GM18519 (cell line): ENCODE data around the gene NPIPB2.
"Not testable (repeated sequence)": the region's sequence is repeated elsewhere in the genome, so short reads cannot be mapped to it uniquely, and the experiment has no call there.

Source experiments
- ATAC-seq: cut with Tn5 transposase; IDR thresholded peaks from one replicate; pipeline ENCODE4 v1.9.1; 2021; ENCODE audit warnings: mild to moderate bottlenecking, moderate library complexity; ENCODE audit not compliant: unreplicated experiment, low FRiP score

The NPIPB2 gene

DNA sequence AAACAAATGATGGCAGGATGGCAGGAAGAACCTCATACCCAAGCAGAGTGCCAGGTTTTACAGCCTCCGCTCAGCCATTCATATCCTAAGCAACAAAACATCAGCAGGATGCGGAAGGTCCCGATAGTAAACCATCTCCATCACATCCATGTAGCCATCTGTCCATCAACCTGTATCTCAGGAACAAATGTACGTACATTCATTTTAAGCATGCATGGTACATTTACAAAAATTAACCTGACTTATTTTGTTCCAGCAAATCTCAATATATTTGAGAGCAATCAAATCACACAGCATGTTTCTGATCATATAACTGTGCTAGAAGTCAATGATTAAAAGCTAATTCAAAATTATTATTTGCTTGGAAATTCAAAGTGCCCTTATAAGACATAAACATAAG lies at the start of gene NPIPB2:
NPIPB2 (minus strand) TSS at position 101 of the 400 bp plus-strand sequence; CDS start at position 101, 0 bp downstream.
- not testable (repeated sequence) for ATAC-seq

DNA sequence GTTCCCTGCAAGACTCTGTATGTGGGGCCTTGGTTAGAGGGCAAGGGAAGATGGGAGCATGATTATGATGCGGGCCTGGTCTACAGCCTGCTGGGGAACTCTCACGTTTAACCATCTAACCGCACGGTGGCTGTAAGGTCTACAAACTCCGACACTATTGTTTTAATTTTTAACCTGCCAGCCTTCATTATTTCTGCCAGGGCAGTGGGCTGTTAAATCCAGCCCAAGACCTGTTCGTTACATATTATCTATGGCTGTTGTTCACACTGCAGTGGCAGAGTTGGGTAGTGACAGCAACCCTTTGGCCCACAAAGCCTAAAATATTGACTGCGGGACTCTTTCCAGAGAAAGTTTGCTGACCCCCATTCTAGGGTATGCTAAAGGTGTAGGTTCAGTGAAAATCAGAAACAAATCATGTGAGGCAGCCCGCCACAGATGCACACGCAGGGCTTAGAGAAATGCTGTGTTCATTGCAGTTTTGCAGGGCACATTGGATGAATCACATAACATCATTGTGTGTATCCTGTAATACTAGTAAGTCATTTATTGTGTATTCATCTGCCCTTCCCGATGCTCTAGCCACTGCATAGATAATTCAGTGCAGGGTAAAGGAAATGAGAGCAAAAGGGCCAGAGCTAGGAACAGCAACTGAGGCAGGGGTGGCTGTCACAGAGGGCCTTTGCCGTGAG lies 49.0 kb upstream of the NPIPB2 start:
- no peak for ATAC-seq

DNA sequence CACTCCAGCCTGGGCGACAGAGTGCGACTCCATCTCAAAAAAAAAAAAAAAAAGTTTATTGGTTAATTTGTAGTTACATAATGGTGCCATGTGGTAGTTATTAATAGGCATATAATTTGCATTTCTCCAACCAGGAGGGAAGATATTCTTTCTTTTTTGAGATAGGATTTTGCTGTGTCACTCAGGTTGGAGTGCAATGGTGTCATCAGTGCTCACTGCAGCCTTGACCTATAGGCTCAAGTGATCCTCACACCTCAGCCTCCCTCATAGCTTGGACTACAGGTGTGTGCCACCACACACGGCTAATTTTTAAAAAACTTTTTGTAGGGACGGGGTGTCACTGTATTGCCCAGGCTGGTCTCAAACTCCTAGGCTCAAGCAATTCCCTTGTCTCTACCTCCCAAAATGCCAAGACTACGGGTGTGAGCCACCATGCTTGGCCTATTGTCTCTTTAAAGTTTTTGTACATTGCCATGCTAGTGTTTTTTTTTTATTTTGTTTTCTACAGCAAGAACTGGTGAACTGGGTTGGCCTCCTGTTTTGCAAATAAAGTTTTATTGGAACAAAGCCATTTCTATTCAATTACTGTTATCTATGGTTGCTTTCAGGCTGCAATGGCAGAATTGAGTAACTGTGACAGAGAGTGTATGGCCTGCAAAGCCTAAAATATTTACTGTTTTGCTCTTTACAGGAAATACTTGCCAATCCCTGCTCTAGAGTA lies 46.6 kb upstream of the NPIPB2 start:
- ATAC-seq: no peak

DNA sequence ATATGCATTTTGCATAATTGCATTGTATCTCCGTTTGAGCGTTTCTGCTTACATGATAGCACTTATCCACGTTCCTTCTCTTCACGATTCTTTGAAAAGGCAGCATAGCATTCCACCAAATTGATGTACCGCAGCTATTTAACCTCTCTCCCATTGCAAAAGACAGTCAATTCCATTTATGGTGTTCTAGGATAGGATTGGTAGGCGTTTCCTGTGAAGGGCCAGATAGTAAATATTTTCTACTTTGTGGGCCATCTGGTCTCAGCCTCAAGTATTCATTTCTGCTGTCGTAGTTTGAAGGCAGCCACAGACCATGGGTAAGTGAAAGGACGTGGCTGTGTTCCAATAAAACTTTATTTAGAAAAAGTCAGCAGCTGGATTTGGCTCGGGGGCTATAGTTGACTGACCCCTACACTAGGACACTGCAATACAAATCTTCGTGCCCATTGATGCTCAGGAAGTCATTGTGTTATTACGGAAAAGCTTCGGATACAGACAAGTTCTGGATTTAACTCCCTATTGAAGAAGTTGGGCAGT lies 44.7 kb upstream of the NPIPB2 start:
- no peak for ATAC-seq

DNA sequence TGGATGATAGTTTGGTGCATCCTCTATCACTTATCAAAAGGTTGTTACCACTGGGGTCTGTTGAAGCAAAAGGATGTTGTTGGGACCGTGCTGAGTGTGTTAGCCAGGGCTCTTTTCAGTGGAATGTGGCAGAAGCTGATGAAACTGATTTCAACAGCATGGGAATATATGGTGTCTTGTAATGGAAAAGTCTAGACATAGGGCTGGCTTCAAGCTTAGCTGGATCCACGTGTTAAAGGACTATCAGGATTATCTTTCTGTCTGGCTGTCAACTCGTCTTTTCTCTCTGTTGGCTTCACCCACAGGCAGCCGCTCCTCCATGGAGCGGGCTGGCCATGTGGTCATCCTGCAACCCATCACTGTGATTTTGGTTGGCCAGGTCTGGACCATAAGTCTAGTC lies 43.4 kb upstream of the NPIPB2 start:
- ATAC-seq: no peak

DNA sequence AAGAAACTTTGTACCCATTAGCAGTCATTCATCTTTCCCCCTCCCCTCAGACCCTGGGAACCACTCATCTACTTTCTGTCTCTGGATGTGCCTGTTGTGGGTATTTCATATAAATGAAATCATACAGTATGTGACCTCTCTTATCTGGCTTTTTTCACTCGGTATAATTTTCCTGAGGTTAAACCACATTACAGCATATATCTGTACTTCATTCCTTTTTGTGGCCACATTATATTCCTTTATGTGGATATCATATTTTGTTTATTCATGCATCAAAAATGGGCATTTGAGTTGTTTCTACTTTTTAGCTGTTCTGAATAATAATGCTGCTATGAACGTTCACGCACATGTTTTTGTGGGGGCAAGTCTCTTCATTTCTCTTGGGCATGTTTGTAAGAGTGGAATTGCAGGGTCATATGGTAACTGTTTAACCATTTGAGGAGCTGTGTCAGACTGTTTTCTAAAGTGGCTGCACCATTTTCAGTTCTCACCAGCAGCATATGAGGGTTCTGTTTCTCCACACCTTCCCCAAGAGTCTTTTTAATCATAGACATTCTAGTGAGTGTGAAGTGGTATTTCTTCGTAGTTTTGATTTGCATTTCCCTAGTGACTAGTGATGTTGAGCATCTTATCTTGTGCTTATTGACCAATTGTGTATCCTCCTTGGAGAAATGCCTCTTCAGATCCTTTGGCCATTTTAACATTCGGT lies 38.4 kb upstream of the NPIPB2 start:
- ATAC-seq: peak; percentile 47

DNA sequence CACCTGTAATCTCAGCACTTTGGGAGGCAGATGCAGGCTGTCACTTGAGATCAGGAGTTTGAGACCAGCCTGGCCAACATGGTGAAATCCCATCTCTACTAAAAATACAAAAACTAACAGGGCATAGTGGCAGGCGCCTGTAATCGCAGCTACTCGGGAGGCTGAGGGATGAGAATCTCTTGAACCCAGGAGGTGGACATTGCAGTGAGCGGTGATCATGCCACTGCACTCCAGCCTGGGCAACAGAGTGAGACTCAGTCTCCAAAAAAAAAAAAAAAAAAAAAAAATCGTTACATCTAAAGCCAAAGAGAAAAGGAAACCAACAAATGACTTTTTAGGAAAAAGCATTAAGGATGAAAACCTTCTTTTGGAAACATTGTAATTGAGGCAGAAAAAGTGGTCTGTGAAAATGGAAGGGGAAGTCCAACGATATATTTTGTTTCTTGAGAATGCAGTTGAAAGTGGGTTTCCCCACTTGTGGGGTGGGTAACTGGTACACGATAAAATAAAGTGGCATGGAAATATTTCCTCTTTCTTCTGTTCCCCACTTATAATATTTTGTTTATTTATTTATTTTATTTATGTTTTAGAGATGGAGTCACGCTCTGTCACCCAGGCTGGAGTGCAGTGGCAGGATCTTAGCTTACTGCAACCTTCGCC lies 37.3 kb upstream of the NPIPB2 start:
- no peak for ATAC-seq

DNA sequence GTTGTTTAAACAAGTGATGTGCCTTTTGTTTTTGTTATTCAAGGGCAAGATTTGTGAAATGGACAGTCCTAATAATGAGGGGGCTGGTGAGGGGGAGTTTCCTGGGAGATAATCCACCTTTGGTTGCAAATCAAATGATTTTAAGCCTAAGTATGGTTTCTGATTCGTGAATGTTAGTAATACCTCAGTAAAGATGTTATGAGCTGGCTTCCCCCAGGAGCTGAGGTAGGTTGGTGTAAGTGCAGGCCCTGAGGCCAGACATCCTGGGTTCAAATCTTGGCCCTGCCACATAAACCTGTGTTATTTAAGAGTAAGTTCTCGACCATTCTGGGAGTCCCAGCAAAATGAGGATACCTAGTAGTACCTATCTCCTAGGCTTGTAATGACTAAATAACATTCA lies 36.2 kb upstream of the NPIPB2 start:
- ATAC-seq: no peak

DNA sequence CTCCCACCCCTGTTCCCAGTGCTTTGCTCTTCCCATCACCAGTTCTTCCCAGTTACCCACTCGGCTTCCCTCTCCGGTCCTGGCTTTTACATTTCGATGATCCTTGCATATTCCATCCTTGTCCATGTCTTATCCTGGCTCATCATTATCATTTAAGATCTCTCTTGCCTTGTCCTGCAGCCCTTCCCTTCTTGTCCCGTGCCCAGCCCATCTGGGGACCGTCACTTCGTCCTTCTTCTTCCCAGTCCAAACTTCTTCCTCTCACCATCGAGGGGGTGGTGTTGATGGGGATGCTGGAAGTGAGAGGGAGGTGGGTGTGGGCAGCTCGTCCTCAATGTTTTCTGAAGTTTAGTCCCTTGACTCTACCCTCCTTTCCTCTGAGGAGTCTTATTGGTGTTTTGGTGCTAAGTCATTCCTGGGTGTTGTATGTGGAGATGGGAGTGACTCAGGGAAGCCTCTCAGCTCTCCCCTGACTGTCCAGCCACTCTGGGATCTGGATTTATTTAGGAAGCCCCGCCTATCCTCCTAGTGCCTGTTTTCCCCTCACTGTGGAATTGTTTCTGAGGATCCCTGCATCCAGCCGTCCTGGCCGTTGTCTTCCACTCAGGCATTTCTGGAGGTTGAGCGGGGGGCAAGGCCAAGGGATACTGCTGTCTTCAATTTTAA lies 35.7 kb upstream of the NPIPB2 start:
- ATAC-seq: no peak

DNA sequence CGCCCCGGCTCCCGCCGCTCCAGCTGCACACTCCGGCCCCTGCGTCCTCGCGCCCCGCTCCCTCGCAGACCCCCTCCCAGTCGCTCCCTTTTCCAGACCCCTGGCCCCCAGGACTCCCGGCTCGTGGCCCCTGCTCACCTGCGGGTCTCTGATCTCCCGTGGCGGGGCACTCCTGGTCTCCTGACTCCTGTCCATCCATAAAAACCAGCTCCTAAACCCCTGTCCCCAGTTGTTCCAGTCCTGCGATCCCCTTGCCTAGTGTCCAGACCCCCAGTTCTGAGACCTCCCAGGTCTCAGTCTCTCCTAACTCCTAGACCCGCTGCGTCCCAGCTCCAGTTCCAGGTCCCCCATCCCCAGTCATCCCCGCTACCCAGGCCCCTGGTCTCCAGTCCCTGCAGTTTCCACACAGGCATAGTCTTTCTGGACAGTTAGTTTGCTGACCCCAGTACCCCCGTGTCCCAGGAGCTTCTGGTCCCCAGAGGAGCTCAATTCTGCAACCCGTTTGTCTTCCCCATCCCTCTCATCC lies 35.1 kb upstream of the NPIPB2 start:
- ATAC-seq: no peak

DNA sequence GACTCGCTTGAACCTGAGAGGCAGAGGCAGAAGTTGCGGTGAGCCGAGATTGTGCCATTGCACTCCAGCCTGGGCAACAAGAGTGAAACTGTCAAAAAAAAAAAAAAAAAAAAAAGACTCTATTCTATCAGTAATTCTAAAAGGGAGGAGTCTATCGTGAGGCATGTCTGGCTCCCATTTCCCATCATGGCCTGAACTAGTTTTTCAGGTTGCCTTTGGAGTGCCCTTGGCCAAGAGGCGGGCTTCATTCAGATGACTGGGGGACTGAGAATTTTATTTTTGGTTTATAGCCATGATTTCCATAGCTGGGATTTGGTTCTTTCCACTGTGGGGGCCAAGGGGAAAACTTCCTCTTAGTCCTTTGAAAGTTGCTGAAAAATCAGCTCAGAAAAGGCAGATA lies 31.2 kb upstream of the NPIPB2 start:
- ATAC-seq: no peak

DNA sequence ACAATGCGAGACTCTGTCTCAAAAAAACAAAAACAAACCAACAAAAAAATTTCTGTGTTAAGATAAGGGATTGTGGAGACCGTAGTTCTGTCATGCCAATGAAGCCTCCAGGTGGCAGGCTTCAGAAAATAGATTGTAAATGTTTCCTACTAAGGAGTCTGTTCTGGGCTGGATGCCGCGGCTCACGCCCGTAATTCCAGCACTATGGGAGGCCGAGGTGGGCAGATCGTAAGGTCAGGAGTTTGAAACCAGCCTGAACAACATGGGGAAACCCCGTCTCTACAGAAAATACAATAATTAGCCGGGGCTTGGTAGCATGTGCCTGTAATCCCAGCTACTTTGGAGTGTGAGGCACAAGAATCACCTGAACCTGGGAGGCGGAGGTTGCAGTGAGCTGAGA lies 30.3 kb upstream of the NPIPB2 start:
- no peak for ATAC-seq

DNA sequence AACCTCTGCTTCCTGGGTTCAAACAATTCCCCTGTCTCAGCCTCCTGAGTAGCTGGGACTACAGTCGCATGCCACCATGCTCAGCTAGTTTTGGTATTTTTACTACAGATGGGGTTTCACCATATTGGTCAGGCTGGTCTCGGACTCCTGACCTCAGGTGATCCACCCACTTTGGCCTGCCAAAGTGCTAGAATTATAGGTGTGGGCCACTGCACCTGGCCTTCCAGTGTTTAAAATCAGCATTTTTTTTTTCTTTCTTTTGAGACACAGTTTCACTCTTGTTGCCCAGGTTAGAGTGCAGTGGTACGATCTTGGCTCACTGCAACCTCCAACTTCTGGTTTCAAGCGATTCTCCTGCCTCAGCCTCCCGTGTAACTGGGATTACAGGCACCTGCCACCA lies 28.4 kb upstream of the NPIPB2 start:
- not testable (repeated sequence) for ATAC-seq

DNA sequence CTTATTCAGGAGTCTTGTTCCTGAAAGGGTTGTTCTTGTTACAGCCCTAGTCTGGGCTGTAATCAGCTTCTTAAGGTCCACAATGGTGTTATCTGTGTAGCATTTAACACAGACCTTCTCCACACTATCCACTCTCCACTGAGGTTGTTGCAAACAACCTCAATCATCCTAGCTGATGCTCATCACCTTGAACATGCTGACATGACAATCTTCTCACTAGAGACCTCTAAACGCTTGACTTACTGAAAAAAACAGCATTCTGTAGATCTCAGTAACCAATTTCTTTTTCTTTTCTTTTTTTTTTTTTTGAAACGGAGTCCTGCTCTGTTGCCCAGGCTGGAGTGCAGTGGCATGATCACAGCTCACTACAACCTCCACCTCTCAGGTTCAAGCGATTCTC lies 26.7 kb upstream of the NPIPB2 start:
- ATAC-seq: no peak

DNA sequence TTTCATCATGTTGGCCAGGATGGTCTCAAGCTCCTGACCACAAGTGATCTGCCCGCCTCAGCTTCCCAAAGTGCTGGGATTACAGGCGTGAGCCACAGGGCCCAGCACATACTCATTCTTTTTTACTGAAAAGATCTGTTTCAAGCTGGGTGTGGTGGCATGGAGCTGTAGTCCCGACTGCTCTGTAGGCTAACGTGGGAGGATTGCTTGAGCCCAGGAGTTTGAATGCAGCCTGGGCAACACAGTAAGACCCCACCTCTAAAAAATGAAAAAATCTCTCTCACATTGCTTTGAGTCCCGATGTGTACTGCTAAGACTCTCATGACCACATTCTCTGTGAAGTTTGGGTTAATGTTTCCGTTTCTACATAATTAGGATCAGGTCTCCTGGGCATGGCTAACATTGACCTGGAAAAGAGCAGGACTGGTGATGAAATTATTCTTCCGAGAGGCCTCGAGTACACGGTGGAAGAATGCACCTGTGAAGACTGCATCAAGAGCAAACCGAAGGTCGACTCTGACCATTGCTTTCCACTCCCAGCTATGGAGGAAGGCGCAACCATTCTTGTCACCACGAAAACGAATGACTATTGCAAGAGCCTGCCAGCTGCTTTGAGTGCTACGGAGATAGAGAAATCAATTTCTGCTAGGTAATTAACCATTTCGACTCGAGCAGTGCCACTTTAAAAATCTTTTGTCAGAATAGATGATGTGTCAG lies 25.5 kb upstream of the NPIPB2 start:
- ATAC-seq: no peak

DNA sequence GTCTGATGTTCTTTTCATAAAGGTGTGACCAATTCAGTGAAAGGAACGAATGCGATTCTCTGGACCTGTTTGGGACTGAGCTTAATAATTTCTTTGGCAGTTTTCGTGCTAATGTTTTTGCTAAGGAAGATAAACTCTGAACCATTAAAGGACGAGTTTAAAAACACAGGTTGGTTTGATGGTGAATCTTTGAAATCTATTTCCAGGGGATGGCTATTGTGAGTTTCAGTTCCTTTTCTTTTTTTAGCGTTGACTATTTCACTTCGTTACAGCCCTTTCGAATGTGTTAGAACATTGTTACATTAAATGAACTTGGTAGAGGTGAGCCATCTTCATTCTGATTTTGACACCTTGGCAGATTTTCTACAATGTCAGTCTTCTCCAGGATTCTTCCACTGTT lies 24.3 kb upstream of the NPIPB2 start:
- no peak for ATAC-seq

DNA sequence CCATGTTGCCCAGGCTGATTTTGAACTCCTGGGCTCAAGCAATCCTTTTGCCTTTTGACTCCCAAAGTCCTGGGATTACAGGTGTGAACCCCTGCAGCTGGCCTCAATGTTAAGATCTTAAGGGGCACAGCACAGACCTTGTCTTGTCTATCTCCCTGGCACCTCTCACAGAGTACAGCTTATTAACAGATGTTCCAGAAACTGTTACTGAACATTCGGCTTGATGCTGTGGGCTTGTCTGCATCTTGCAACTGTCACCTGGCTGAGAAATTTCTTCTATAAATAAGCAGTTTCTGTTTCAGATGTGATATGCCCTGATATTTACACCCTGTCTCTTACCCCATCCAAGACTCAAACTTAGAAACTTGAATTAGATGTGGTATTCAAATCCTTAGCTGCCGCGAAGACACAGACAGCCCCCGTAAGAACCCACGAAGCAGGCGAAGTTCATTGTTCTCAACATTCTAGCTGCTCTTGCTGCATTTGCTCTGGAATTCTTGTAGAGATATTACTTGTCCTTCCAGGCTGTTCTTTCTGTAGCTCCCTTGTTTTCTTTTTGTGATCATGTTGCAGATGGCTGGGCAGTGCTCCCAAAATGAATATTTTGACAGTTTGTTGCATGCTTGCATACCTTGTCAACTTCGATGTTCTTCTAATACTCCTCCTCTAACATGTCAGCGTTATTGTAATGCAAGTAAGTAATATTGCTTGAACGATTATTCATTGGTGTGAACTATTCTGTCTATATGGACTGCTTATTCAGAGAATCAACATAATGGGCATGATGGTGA lies 23.1 kb upstream of the NPIPB2 start, which contains the start of gene TNFRSF17:
TNFRSF17 (plus strand) TSS at position 450 of the 791 bp plus-strand sequence; CDS start at position 565, 115 bp downstream.
- ATAC-seq: peak; percentile 79

DNA sequence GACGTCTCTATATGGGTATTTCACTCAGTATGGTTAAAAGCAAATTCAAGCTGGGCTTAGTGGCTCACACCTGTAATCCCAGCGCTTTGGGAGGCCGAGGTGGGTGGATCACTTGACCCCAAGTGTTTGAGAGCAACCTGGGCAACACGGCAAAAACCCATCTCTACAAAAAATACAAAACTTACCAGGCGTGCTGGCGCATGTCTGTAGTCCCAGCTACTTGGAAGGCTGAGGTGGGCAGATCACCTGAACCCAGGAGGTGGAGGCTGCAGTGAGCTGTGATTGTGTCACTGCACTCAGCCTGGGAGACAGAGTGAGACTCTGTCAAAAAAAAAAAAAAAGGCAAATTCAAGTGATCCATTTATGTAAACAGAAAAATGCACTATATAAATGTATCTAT lies 21.9 kb upstream of the NPIPB2 start:
- ATAC-seq: no peak
